BJ (cell line): ENCODE results near the gene SLC24A4. TPM values are rescaled to one million over a fixed set of nuclear protein-coding genes. Genes with fewer than 3 reads are reported as not detected.

Experiments
- CTCF ChIA-PET: fragments of 350-600 bp; formaldehyde crosslinking; extraction: SDS; loops from one replicate; lab custom pipeline; 2021; ENCODE audit warnings: antibody characterized with exemption, inconsistent platforms; lab: Yijun Ruan, JAX
- POLR2A ChIA-PET: fragments of 300-600 bp; sonication (Branson Sonifier 250); formaldehyde crosslinking; extraction: SDS; loops from one replicate; lab custom pipeline; 2021; ENCODE audit warnings: antibody characterized with exemption; lab: Charles Lee
- DNase-seq: peaks from one replicate; pipeline ENCODE4 v3.0.0-alpha.2; 2011; ENCODE audit warnings: low read depth
- H3K27me3 ChIP-seq: 2 replicates; pipeline ENCODE4 v1.6.0; 2011; ENCODE audit warnings: low read length; ENCODE audit not compliant: control insufficient read depth, insufficient read depth
- H3K36me3 ChIP-seq: 2 replicates; pipeline ENCODE4 v1.5.1; 2011; ENCODE audit warnings: low read length; ENCODE audit not compliant: control insufficient read depth, insufficient read depth
- H3K4me3 ChIP-seq: 2 replicates; pipeline ENCODE4 v1.5.1; 2011; ENCODE audit warnings: low read depth, mild to moderate bottlenecking, control low read depth, low read length
- polyA plus RNA-seq: library from polyadenylated mRNA; depleted of rRNA; stranded (reverse); fragments of >200 nt; gene quantifications from 2 replicates; pipeline ENCODE4 v1.2.3, GENCODE V29; 2011
- TF ChIP-seq, protein P1 (sequence below): IDR thresholded peaks from 2 replicates; pipeline ENCODE4 v1.5.1; 2011; ENCODE audit warnings: low read depth, mild to moderate bottlenecking, control low read depth, inconsistent platforms, low read length, moderate library complexity; ENCODE audit not compliant: insufficient read depth

SLC24A4 gene
- polyA plus RNA-seq, 1 experiment: not detected

DNA sequence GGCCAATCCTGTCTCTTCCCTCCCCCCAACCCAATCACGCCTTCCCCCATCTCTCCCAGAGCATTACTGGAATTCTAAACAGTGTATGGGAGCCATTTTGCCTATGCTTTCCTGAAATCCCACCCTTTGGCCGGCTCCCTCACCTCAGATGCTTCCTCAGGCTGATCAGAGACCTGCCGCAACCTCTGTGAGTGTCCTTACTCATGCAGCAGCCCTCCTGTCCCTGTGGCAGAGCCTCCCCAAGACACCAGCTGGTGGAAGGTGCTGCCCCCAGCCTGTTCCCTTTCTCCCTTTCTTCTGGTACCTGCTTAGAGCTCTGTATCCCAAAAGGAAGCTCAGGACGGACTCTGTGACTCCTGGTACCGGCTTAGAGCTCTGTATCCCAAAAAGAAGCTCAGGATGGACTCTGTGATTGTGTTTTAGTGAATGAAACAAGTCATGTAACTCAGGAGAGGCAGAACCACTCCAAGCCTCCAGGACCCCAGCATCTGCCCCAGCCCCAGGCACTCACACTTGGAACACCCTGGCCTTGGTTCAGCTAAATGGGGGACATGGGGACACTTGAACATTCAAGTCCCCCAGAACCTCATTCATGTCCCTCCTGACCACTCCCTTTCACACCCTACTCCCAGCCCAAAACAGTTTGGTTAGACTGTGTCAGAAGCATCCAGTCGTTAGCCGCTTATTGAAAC is 161.3 kb downstream of the SLC24A4 start:
- TF ChIP-seq, protein P1, sequence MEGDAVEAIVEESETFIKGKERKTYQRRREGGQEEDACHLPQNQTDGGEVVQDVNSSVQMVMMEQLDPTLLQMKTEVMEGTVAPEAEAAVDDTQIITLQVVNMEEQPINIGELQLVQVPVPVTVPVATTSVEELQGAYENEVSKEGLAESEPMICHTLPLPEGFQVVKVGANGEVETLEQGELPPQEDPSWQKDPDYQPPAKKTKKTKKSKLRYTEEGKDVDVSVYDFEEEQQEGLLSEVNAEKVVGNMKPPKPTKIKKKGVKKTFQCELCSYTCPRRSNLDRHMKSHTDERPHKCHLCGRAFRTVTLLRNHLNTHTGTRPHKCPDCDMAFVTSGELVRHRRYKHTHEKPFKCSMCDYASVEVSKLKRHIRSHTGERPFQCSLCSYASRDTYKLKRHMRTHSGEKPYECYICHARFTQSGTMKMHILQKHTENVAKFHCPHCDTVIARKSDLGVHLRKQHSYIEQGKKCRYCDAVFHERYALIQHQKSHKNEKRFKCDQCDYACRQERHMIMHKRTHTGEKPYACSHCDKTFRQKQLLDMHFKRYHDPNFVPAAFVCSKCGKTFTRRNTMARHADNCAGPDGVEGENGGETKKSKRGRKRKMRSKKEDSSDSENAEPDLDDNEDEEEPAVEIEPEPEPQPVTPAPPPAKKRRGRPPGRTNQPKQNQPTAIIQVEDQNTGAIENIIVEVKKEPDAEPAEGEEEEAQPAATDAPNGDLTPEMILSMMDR: no peak
- ChIA-PET CTCF (interaction anchor here (0.7 kb wide), 1 partner anchor 203 kb away, joined by 3 read pairs; no protein-coding TSS in a partner anchor), POLR2A (interaction anchor here (0.7 kb wide), 1 partner anchor 10 kb away, joined by 3 read pairs; no protein-coding TSS in a partner anchor)

DNA sequence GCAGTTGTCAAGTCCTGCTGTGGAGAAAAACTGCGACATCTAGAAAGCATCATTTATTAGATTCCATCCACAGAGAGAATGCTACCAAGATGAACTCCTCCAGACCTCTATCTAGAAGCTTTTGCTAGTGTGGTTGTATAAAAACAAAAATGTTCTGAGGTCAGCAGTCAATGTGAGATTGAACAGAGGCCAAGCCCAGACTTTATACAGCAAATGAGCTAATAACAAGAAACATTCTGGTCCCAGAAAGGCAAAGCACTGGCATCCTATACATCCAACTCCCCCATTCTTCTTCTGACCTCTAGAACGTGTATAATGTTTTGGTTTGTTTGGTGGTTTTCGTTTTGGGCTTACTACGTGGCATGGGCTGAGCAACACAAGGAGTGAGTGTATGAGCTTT is 163.9 kb downstream of the SLC24A4 start:
- CTCF ChIA-PET: interaction anchor here (0.8 kb wide), 1 partner anchor 161 kb away, joined by 3 read pairs; no protein-coding TSS in a partner anchor
- Histone ChIP-seq H3K4me3 (no peak overlapping the region), H3K27me3 (0 out of 2 replicates have a peak, but pooled peaks cover 5% of the 10 kb centered on the region), H3K36me3 (no peaks in the 10 kb centered on the region)
- POLR2A ChIA-PET: no interaction called here
- no peak for DNase-seq
- TF ChIP-seq, protein P1: no peak

More for the DNA sequence above, 161.3 kb downstream of the SLC24A4 start:
- 0 out of 2 replicates have a peak, but pooled peaks cover 5% of the 10 kb centered on the region for H3K27me3 ChIP-seq
- no peak overlapping the region for H3K4me3 ChIP-seq
- no peaks in the 10 kb centered on the region for H3K36me3 ChIP-seq
- DNase-seq: no peak

DNA sequence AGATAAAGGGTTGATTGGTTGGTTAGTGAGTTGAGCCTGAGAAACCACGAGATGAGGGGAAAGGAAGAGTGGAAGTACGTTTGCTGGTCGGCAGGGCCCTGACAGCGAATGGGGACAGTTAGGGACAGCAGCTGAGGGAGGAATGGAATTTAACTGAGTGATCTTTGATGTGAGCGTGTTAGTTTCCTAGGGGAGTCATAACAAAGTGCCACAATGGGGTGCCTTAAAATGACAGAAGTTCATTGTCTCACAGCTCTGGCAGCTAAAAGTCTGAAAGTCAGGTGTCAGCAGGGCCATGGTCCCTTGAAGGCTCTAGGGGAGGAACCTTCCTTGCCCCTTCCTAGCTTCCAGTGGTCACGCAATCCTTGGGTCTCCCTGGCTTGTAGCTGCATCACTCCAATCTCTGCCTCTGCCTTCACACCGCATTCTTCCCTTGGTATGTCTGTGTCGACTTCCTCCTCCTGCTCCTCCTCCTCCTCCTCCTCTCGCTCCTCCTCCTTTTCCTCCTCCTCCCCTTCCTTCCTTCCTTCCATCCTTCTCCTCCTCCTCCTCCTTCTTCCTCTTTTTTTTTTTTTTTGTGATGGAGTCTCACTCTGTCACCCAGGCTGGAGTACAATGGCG is 164.7 kb downstream of the SLC24A4 start:
- TF ChIP-seq, protein P1: no peak
- Histone ChIP-seq H3K36me3 (no peaks in the 10 kb centered on the region), H3K4me3 (no peak overlapping the region), H3K27me3 (0 out of 2 replicates have a peak, but pooled peaks cover 5% of the 10 kb centered on the region)
- DNase-seq: no peak
- CTCF ChIA-PET: no interaction called here
- POLR2A ChIA-PET: no interaction called here

DNA sequence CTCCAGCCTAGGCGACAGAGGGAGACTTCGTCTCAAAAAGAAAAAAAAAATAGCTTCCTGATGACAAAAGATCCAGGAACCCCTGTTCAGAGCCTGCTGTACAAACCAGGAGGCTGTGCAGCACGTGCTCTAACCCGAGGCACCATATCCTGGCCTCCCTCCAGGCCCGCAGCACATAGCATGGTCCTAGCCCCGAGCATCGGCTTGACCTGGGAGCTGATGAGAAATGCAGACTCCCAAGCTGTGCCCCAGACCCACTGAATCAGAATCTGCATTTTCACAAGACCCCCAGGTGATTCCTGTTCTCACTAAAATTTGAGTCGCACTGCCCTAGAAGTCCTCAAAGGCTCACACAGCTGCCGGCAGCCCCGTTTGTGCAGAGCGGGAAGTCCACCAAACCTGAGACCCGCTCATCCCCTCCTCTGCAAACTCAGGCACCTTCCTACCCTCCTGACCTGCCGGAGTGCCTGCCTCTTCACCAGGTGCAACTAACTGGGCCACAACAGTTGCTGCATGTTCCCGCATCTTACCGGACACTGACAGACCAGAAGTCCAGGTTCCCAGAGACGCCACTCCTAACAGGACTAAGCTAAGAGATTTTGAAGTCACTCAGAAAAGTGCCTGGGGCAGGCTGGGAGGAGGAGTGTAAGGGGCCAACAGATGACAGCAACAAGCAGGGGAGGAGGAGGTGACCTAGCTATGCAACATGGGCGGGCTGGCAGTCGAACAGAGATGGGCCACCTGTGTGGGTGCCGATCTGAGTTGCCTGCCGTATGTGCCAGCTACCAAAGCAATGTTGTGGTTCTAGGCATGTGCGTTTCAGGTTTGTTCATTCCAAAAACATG is 166.7 kb downstream of the SLC24A4 start:
- TF ChIP-seq, protein P1: no peak
- Histone ChIP-seq H3K36me3 (no peaks in the 10 kb centered on the region), H3K27me3 (peaks cover 3% of the 10 kb centered on the region; the same call in 1 of the 2 replicates), H3K4me3 (no peak overlapping the region)
- POLR2A ChIA-PET: no interaction called here
- DNase-seq: no peak
- CTCF ChIA-PET: interaction anchor here (0.5 to 0.9 kb wide), 2 partner anchors 33 to 74 kb away, joined by 3 read pairs; no protein-coding TSS in a partner anchor
